Sigmoid colon (tissue), 7 donors: Measurements from ENCODE around the gene ARHGEF1. TPM values are rescaled to one million over a fixed set of nuclear protein-coding genes. Genes with fewer than 3 reads are reported as not detected.
A peak's percentile ranks its signal among the peaks of the same experiment; 100 is the strongest.

ENCODE experiments used
- DNase-seq: peaks from one replicate; pipeline ENCODE4 v3.0.0-alpha.2; 2019
- H3K27ac ChIP-seq, 4 donors: fragments of 200-600 bp; sonication (generic); one replicate each; pipeline ENCODE4 v1.5.1; 2016 to 2019; ENCODE audit warnings: mild to moderate bottlenecking in 1 of 4
- H3K27me3 ChIP-seq, 3 donors: fragments of 200-600 bp; sonication (generic); one replicate each; pipeline ENCODE4 v1.5.1; 2019; ENCODE audit warnings: mild to moderate bottlenecking in 1 of 3
- H3K36me3 ChIP-seq, 4 donors: fragments of 200-600 bp; sonication (generic); one replicate each; pipeline ENCODE4 v1.5.1; 2016 to 2019
- H3K4me1 ChIP-seq, 4 donors: fragments of 200-600 bp; sonication (generic); one replicate each; pipeline ENCODE4 v1.5.1; 2017 to 2019
- H3K4me3 ChIP-seq, 4 donors: fragments of 200-600 bp; sonication (generic); one replicate each; pipeline ENCODE4 v1.5.1; 2017 to 2019; ENCODE audit warnings: mild to moderate bottlenecking in 2 of 4, moderate library complexity in 1 of 4
- H3K9me3 ChIP-seq, 4 donors: fragments of 200-600 bp in 3 of 4; sonication (generic) in 3 of 4; one replicate each; pipeline versions ENCODE4 v1.5.1 to v1.6.1; 2013 to 2019
- EP300 ChIP-seq, 4 donors: sonication (generic); formaldehyde crosslinking; IDR thresholded peaks; one replicate each; pipeline ENCODE4 v1.6.1; 2017; ENCODE audit warnings: antibody characterized with exemption in 4 of 4
- POLR2A ChIP-seq, 2 donors: fragments of 450-650 bp; IDR thresholded peaks; one replicate each; pipeline ENCODE4 v1.6.1; 2016; ENCODE audit warnings: antibody characterized with exemption in 2 of 2, mild to moderate bottlenecking in 2 of 2, moderate library complexity in 2 of 2
- POLR2AphosphoS5 ChIP-seq, 4 donors: sonication (generic); formaldehyde crosslinking; IDR thresholded peaks; one replicate each; pipeline ENCODE4 v1.6.1; 2017; ENCODE audit warnings: antibody characterized with exemption in 4 of 4
- WGBS, 2 donors: extraction: QIAGEN DNeasy Blood & Tissue Kit; methylation state at CpG; one replicate each; pipeline ENCODE4 v1.1.7; 2013; 5-methylcytosine and 5-hydroxymethylcytosine counted together
- intact Hi-C: fragments of 100-400 bp; cut with DNase I; formaldehyde crosslinking; loops from one replicate; pipeline ENCODE4 v1.15.1; 2023
- polyA plus RNA-seq, 3 donors: library from polyadenylated mRNA; stranded (reverse); fragments of 200-250 nt; gene quantifications; one replicate each; pipeline ENCODE4 v1.2.3, GENCODE V29; 2013
- total RNA-seq, 4 donors: library from RNA; depleted of rRNA; stranded (reverse); fragments of >200 nt; gene quantifications; one replicate each; pipeline ENCODE4 v1.1.0, GENCODE V29; 2016
- TF ChIP-seq, protein P1 (sequence below), 4 experiments: fragments of 450-650 bp in 3 of 4; fragments of 200-600 bp in 1 of 4; IDR thresholded peaks; one replicate each; pipeline ENCODE4 v1.5.1; 2016 to 2019; ENCODE audit warnings: antibody characterized with exemption in 4 of 4, mild to moderate bottlenecking in 3 of 4, moderate library complexity in 2 of 4
- donor health status: healthy with polysubstance abuse.
- donor health status: Bipolar disorder and iron deficiency.
- donor health status: healthy.

Gene ARHGEF1
- total RNA-seq (10 to 100 TPM; 31.8 to 65.4 (median 34.8) TPM), polyA plus RNA-seq (100 to 1,000 TPM in 1 of 3 donors, 10 to 100 TPM in 2; 30.5 to 151 (median 45.0) TPM)

- intact Hi-C loops = loop anchor here (1.0 kb wide), 1 partner anchor 23 kb away; the partner anchor contains the start of gene RPS19
- WGBS, 2 donors = 1 to 2% methylated on average over 80 of the region's 80 CpGs
- H3K27me3 ChIP-seq = no peaks in the 10 kb centered on the region
- peaks cover 0 to 38% (median 17%) of the 10 kb centered on the region in 4 donors for H3K4me1 ChIP-seq
- DNase-seq = peak; percentile 76
- peak within 1 kb of the TSS; percentile 72 to 86 (median 84) for H3K27ac ChIP-seq
- H3K36me3 ChIP-seq = no peaks in the 10 kb centered on the region
- peak within 1 kb of the TSS; percentile 81 to 97 (median 90) for H3K4me3 ChIP-seq
- TF ChIP-seq POLR2A (IDR thresholded peaks at IDR 0.05) = no peak
- TF ChIP-seq, protein P1, sequence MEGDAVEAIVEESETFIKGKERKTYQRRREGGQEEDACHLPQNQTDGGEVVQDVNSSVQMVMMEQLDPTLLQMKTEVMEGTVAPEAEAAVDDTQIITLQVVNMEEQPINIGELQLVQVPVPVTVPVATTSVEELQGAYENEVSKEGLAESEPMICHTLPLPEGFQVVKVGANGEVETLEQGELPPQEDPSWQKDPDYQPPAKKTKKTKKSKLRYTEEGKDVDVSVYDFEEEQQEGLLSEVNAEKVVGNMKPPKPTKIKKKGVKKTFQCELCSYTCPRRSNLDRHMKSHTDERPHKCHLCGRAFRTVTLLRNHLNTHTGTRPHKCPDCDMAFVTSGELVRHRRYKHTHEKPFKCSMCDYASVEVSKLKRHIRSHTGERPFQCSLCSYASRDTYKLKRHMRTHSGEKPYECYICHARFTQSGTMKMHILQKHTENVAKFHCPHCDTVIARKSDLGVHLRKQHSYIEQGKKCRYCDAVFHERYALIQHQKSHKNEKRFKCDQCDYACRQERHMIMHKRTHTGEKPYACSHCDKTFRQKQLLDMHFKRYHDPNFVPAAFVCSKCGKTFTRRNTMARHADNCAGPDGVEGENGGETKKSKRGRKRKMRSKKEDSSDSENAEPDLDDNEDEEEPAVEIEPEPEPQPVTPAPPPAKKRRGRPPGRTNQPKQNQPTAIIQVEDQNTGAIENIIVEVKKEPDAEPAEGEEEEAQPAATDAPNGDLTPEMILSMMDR (IDR thresholded peaks at IDR 0.05) = no peak
- no peak for TF ChIP-seq EP300 (IDR thresholded peaks at IDR 0.05)
- peak in 2 of 4 donors; percentile 57 to 65 for TF ChIP-seq POLR2AphosphoS5 (IDR thresholded peaks at IDR 0.05)
- no peaks in the 10 kb centered on the region for H3K9me3 ChIP-seq
Observed at GRCh38 chr19:41882568-41883462, at the start of gene ARHGEF1. ARHGEF1 (plus strand) TSS chr19:41883184; CDS start chr19:41888083, 4,899 bp downstream.

DNA sequence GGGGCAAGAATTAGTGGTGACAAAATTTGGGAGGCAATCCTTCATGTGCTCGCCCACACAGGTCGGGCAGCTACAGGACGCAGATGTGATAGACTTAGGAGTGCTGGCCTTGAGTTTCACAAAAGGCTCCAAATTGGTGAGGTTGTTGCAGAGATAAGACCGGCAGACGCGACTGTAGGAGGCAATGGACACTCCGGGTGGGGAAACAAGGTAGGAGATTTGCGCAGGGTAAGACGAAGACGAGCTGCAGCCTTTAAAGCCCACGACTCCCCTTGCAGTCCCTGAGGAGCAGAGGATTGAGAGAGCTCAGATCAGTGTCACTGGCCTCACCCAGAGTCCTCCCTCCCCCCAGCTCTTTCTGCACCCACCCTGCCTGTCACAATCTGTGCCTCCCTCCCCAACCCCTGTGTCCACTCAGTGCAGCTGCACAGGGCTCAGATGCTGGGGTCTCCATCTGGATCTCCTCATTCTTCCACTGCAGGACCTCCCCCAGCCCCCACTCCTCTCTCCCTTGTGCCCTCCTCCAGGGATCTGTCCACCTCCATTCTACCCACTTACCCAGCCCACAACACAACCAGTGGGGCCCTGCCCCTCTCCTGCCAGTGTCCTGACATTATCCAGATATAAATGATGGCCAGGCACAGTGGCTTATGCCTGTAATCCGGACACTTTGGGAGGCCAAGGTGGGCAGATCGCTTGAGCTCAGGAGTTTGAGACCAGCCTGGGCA lies 44.8 kb upstream of the ARHGEF1 start:
- 65 to 69% methylated on average over 13 of the region's 13 CpGs for WGBS, 2 donors
- TF ChIP-seq, protein P1 (IDR thresholded peaks at IDR 0.05) = no peak
- TF ChIP-seq POLR2A (IDR thresholded peaks at IDR 0.05) = no peak
- no peak for TF ChIP-seq EP300 (IDR thresholded peaks at IDR 0.05)
- H3K27ac ChIP-seq = no peak overlapping the region
- H3K4me3 ChIP-seq = no peak overlapping the region
- DNase-seq = no peak
- intact Hi-C loops = no loop called here
- no peaks in the 10 kb centered on the region for H3K9me3 ChIP-seq
- H3K4me1 ChIP-seq = no peaks in the 10 kb centered on the region
- H3K27me3 ChIP-seq = peaks cover 0 to 58% (median 12%) of the 10 kb centered on the region in 3 donors
- no peaks in the 10 kb centered on the region for H3K36me3 ChIP-seq

GRCh38 chr19:41839211-41839610 lies 43.8 kb upstream of the ARHGEF1 start:
- H3K4me3 ChIP-seq = no peak overlapping the region
- no peaks in the 10 kb centered on the region for H3K4me1 ChIP-seq
- no peak overlapping the region for H3K27ac ChIP-seq
- no peaks in the 10 kb centered on the region for H3K36me3 ChIP-seq
- H3K27me3 ChIP-seq = peaks cover 0 to 58% (median 12%) of the 10 kb centered on the region in 3 donors
- DNase-seq = no peak
- WGBS, 2 donors = 62 to 71% methylated on average over 2 of the region's 2 CpGs
- intact Hi-C loops = no loop called here
- TF ChIP-seq POLR2A (IDR thresholded peaks at IDR 0.05) (no peak), POLR2AphosphoS5 (IDR thresholded peaks at IDR 0.05) (no peak), EP300 (IDR thresholded peaks at IDR 0.05) (no peak)
- TF ChIP-seq, protein P1 (IDR thresholded peaks at IDR 0.05) = no peak
- H3K9me3 ChIP-seq = no peaks in the 10 kb centered on the region

- no peak for DNase-seq
- Histone ChIP-seq H3K36me3 (no peaks in the 10 kb centered on the region), H3K27me3 (peaks cover 0 to 30% (median 0%) of the 10 kb centered on the region in 3 donors), H3K4me3 (no peak overlapping the region), H3K27ac (no peak overlapping the region), H3K4me1 (no peaks in the 10 kb centered on the region), H3K9me3 (peaks cover 0 to 5% (median 0%) of the 10 kb centered on the region in 4 donors)
- intact Hi-C loops = no loop called here
- no peak for TF ChIP-seq POLR2A (IDR thresholded peaks at IDR 0.05)
- no peak for TF ChIP-seq POLR2AphosphoS5 (IDR thresholded peaks at IDR 0.05)
- no peak for TF ChIP-seq EP300 (IDR thresholded peaks at IDR 0.05)
- TF ChIP-seq, protein P1 (IDR thresholded peaks at IDR 0.05) = no peak
- WGBS, 2 donors = 18 to 62% methylated on average over 7 of the region's 7 CpGs
Observed at GRCh38 chr19:41843371-41843770, 39.6 kb upstream of the ARHGEF1 start.
